Activated T-cell treated with anti-CD3 and anti-CD28 coated beads for 24 hours (primary cell): Measurements from ENCODE around the gene WFDC12.

Experiments
- DNase-seq: peaks from one replicate; pipeline ENCODE4 v3.0.0-alpha.2; 2020; ENCODE audit warnings: low read depth

WFDC12 gene

GRCh38 chr20:45091366-45091765 lies 32.9 kb downstream of the WFDC12 start:
- DNase-seq, result no peak

- no peak for DNase-seq
These were observed 33.8 kb downstream of the WFDC12 start for GRCh38 chr20:45090481-45090880.

GRCh38 chr20:45088247-45088646 lies 36.0 kb downstream of the WFDC12 start:
- no peak for DNase-seq

- DNase-seq, result no peak
These were observed 36.5 kb downstream of the WFDC12 start for GRCh38 chr20:45087814-45088213.

- DNase-seq, result no peak
These were observed 37.0 kb downstream of the WFDC12 start for GRCh38 chr20:45087097-45087790.

- DNase-seq, result no peak
These were observed 38.4 kb downstream of the WFDC12 start for GRCh38 chr20:45085867-45086266.

- DNase-seq, result no peak
These were observed 39.0 kb downstream of the WFDC12 start for GRCh38 chr20:45085289-45085688.

GRCh38 chr20:45083127-45083526 lies 41.1 kb downstream of the WFDC12 start:
- DNase-seq, result no peak

GRCh38 chr20:45082468-45082867 lies 41.8 kb downstream of the WFDC12 start:
- no peak for DNase-seq

GRCh38 chr20:45080867-45081624 lies 43.2 kb downstream of the WFDC12 start:
- DNase-seq, result no peak

GRCh38 chr20:45077559-45077958 lies 46.7 kb downstream of the WFDC12 start:
- DNase-seq, result no peak
